ACC112 (cell line): ENCODE data around the gene ESRP2.

Experiments used
- H2AFZ ChIP-seq: fragments of 200-600 bp; sonication (generic); one replicate; pipeline ENCODE4 v1.6.0; 2017; ENCODE audit warnings: antibody characterized with exemption, low read length; ENCODE audit not compliant: unreplicated experiment
- H3K27ac ChIP-seq: fragments of 200-600 bp; sonication (generic); 2 replicates; pipeline ENCODE4 v1.5.1; 2014; ENCODE audit warnings: low read depth, mild to moderate bottlenecking, antibody characterized with exemption, low read length, moderate library complexity
- H3K27me3 ChIP-seq: fragments of 200-600 bp; sonication (generic); 2 replicates; pipeline ENCODE4 v1.6.1; 2014; ENCODE audit warnings: mild to moderate bottlenecking, antibody characterized with exemption, low read length, moderate library complexity, mixed read lengths; ENCODE audit not compliant: insufficient read depth
- H3K36me3 ChIP-seq: fragments of 200-600 bp; sonication (generic); 2 replicates; pipeline ENCODE4 v1.6.1; 2016; ENCODE audit warnings: mild to moderate bottlenecking, antibody characterized with exemption, low read length, moderate library complexity, mixed read lengths; ENCODE audit not compliant: insufficient read depth
- H3K4me1 ChIP-seq: fragments of 200-600 bp; sonication (generic); one replicate; pipeline ENCODE4 v1.6.1; 2016; ENCODE audit warnings: low read length, mixed read lengths; ENCODE audit not compliant: insufficient read depth, unreplicated experiment, control insufficient read depth
- H3K4me3 ChIP-seq: fragments of 200-600 bp; sonication (generic); 2 replicates; pipeline ENCODE4 v1.5.1; 2014; ENCODE audit warnings: mild to moderate bottlenecking, low read depth, low read length
- H3K79me2 ChIP-seq: fragments of 200-600 bp; sonication (generic); one replicate; pipeline ENCODE4 v1.6.0; 2016; ENCODE audit warnings: low read length; ENCODE audit not compliant: control insufficient read depth, unreplicated experiment, insufficient read depth

Gene ESRP2

DNA sequence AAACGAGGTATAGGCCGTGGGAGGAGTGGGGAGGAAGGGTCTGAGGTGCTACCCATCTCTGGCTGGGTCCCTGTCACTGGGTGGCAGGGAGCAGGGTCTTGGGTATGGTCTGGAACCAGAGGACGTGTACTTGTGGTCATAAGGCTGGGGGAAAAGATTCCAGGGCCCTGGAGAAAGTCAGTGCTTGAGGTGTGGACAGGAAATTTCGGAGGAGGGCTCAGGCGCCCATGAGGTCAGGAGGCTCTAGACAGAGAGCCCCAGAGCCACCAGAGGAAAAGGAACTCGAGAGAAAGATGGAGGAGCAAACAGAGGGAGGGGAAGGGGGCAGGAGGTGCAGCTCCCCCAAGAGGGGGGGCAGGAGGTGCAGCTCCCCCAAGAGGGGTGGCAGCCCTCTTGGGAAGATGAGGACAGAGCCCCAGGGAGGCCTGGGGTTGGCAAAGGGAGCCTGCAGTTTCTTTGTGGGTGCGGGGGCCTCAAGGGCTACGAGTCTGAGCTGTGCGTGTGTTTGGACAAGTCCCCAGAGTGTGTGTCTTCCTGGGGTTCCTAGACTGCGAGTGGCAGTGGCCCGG, 27.7 kb upstream of the ESRP2 start:
- Histone ChIP-seq H3K27me3 (no peaks in the 10 kb centered on the region), H2AFZ (peak overlapping the region; percentile 42), H3K27ac (peak overlapping the region; percentile 75), H3K79me2 (peaks cover 27% of the 10 kb centered on the region), H3K36me3 (peaks cover 8% of the 10 kb centered on the region; the same call in 1 of the 2 replicates), H3K4me3 (peak overlapping the region; percentile 93), H3K4me1 (peaks cover 21% of the 10 kb centered on the region)

DNA sequence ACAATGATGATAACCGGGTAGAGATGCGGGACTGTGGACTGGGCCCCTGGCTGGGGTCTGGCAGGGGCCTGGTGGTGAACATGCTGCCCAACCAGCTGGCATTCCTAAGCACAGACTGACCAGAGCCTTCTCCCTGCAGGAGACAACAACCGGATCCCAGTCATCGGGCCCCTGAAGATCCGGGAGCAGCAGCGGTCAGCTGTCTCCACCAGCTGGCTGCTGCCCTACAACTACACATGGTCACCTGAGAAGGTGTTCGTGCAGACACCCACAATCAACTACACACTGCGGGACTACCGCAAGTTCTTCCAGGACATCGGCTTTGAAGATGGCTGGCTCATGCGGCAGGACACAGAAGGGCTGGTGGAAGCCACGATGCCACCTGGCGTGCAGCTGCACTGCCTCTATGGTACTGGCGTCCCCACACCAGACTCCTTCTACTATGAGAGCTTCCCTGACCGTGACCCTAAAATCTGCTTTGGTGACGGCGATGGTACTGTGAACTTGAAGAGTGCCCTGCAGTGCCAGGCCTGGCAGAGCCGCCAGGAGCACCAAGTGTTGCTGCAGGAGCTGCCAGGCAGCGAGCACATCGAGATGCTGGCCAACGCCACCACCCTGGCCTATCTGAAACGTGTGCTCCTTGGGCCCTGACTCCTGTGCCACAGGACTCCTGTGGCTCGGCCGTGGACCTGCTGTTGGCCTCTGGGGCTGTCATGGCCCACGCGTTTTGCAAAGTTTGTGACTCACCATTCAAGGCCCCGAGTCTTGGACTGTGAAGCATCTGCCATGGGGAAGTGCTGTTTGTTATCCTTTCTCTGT, 23.3 kb upstream of the ESRP2 start:
- Histone ChIP-seq H3K4me3 (no peak overlapping the region), H3K27me3 (no peaks in the 10 kb centered on the region), H3K79me2 (no peaks in the 10 kb centered on the region), H2AFZ (no peak overlapping the region), H3K27ac (no peak overlapping the region), H3K36me3 (peaks cover 8% of the 10 kb centered on the region; the same call in 1 of the 2 replicates), H3K4me1 (peaks cover 17% of the 10 kb centered on the region)

DNA sequence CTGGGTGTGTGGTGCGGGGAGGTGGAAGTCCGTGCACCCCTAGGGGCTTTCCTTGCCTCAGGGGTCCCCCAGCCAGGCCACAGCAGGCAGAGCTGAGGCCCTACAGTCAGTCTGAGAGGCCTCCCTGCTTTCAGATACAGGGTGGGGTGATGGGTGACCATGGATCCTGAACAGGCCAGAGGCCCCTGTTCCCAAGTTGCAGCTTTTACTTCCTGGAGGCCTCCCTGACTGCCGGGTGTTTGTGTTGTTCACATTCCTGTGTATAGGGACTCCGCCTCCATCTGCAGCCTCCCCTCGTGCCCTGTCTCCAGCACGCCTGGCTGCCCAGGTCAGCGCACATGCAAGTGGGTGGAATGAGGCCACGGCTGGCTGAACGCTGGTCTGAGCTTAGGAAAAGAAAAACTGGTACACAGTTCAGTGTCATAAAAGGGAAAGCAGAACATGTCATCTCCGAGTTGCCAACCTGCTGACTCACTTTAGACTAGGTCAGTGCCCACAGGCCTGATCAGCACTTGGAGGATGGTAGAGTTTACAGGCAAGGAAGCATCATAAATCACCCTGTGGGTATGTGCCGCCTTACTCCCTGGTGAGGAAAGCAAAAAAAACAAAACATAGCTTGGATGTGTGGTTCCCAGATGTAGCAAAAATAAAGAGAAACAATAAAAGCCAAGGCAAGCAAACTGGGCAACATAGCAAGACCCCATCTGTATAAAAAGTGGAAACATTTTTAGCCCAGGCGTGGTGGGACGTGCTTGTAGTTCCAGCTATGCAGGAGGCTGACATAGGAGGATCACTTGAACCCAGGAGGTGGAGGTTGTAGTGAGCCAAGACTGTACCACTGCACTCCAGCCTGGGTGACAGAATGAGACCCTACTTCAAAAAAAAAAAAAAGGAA, 22.2 kb upstream of the ESRP2 start:
- Histone ChIP-seq H2AFZ (no peak overlapping the region), H3K36me3 (peaks cover 8% of the 10 kb centered on the region; the same call in 1 of the 2 replicates), H3K4me1 (peaks cover 17% of the 10 kb centered on the region), H3K27ac (peak overlapping the region; percentile 77), H3K27me3 (no peaks in the 10 kb centered on the region), H3K79me2 (no peaks in the 10 kb centered on the region), H3K4me3 (no peak overlapping the region)

DNA sequence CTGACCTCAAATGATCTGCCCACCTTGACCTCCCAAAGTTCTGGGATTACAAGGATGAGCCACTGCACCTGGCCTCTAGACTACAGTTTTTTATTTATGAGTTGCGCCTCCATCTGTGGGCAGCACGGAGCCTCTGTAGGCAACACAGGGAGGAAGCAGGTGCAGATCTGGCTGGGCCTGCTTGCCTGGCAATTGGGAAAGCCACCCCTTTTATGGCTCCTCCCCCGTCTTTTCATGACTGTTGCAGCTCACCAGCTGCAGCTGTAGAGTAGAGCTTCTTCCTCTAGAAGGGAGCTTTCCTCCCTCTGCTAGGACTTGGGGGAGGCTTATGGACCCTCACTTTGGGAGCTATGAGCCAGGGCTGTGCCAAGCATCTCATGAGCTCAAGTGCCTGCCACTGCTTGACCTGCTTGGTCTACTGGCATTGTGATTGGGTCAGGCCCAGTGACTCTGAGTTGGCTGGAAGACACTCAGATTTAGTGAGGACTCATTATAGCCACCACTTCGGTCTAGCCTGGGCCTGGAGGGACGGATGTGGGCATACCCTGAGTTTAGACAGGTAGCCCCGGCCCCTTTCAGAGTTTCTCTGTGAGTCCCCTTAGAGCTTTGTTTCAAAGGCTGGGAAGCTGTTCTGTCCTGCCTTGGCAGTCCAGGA, 21.5 kb upstream of the ESRP2 start:
- Histone ChIP-seq H3K4me1 (peaks cover 17% of the 10 kb centered on the region), H3K36me3 (peaks cover 8% of the 10 kb centered on the region; the same call in 1 of the 2 replicates), H3K27ac (peak overlapping the region; percentile 77), H3K27me3 (no peaks in the 10 kb centered on the region), H3K4me3 (no peak overlapping the region), H3K79me2 (no peaks in the 10 kb centered on the region), H2AFZ (no peak overlapping the region)

DNA sequence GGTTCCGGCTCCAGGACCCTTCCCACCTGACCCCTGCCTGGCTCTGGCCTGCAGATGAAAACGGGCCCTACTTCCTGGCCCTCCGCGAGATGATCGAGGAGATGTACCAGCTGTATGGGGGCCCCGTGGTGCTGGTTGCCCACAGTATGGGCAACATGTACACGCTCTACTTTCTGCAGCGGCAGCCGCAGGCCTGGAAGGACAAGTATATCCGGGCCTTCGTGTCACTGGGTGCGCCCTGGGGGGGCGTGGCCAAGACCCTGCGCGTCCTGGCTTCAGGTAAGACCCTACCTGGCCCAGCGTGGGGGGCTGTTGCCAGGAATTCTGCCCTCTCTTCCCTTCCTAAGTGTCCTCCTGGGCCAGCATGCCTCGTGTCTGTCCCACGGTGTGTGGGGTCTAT, 19.8 kb upstream of the ESRP2 start:
- no peaks in the 10 kb centered on the region for H3K27me3 ChIP-seq
- peaks cover 8% of the 10 kb centered on the region; the same call in 1 of the 2 replicates for H3K36me3 ChIP-seq
- no peak overlapping the region for H3K4me3 ChIP-seq
- no peak overlapping the region for H3K27ac ChIP-seq
- H2AFZ ChIP-seq, result no peak overlapping the region
- H3K4me1 ChIP-seq, result peaks cover 17% of the 10 kb centered on the region
- H3K79me2 ChIP-seq, result no peaks in the 10 kb centered on the region

DNA sequence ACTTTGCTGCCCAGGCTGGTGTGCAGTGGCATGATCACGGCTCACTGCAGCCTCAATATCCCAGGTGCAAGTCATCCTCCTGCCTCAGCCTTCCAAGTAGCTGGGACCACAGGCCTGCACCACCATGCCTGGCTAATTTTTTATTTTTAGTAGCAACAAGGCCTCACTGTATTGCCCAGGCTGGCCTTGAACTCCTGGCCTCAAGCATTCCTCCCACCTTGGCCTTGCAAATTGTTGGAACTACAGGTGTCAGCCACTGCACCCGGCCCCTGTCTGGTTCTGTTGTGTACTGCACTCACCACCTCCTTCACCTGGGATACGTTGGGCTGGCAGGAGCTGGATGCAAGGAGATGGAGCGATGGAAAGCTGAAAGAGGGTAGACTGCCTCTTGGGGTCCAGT, 17.8 kb upstream of the ESRP2 start:
- no peak overlapping the region for H3K27ac ChIP-seq
- no peaks in the 10 kb centered on the region for H3K36me3 ChIP-seq
- H3K4me1 ChIP-seq, result peaks cover 17% of the 10 kb centered on the region

DNA sequence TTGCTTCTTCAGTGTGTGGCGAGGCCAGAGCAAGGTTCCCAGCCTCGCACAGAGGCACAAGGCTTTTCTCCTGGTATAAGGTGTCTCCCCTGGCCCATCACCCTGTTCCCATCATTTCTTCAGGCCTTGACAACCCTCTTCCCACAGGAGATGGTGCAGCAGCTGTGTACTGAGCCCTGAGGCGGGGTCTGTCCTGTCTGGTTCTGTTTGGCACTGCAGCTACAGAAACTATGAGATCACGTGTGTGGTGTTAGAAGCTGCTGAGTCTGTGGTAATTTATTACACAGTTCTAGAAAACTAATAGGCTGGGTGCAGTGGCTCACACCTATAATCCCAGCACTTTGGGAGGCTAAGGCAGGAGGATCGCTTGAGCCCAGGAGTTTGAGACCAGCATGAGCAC, 16.5 kb upstream of the ESRP2 start:
- Histone ChIP-seq H3K4me1 (peaks cover 4% of the 10 kb centered on the region), H3K79me2 (peaks cover under 1% of the 10 kb centered on the region), H2AFZ (no peak overlapping the region), H3K27ac (no peak overlapping the region), H3K27me3 (no peaks in the 10 kb centered on the region), H3K4me3 (no peak overlapping the region), H3K36me3 (no peaks in the 10 kb centered on the region)

More for the DNA sequence above, 17.8 kb upstream of the ESRP2 start:
- no peaks in the 10 kb centered on the region for H3K79me2 ChIP-seq
- no peak overlapping the region for H2AFZ ChIP-seq
- H3K27me3 ChIP-seq, result no peaks in the 10 kb centered on the region
- H3K4me3 ChIP-seq, result no peak overlapping the region

DNA sequence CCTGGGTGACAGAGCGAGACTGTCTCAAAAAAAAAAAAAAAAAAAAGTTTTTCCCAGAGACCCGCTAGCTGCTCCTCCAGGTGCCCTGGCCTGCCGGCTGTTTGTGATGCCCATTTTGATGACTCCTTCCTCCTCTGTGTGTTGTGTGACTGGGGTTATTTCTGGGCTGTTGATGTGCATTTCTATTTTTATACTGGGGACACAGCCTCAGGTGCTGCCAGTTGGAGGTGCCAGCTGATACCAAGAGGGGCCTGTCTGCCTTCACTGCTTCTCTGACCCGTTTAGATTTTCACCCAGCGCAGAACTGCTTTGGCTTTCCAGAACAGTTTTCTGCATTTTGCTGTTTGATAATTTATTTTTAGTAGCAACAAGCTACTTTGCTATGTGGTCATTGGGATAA, 15.9 kb upstream of the ESRP2 start:
- no peak overlapping the region for H3K4me3 ChIP-seq
- H2AFZ ChIP-seq, result no peak overlapping the region
- no peaks in the 10 kb centered on the region for H3K36me3 ChIP-seq

DNA sequence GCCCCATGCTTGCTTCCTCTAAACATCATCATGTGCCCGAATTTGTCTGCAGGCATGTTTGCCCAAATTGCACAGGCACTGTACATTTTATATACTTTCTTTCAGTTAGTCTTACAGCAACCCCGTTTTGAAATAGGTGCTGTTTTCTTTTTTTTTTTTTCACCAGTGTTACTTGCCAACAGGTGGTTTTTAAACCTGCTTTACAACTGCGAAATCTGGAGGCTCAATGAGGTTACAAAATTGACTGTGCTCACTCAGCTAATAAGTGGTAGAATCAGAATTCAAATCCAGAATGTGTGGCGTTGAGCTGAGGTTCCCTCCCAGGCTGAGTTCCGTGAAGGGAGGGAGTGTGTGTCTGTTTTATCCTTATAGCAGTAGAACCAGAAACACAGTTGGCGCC, 15.0 kb upstream of the ESRP2 start:
- H3K27me3 ChIP-seq, result no peaks in the 10 kb centered on the region
- no peaks in the 10 kb centered on the region for H3K36me3 ChIP-seq
- H3K4me1 ChIP-seq, result peaks cover 10% of the 10 kb centered on the region
- H3K4me3 ChIP-seq, result no peak overlapping the region
- no peak overlapping the region for H2AFZ ChIP-seq
- peaks cover 13% of the 10 kb centered on the region for H3K79me2 ChIP-seq
- no peak overlapping the region for H3K27ac ChIP-seq

More for the DNA sequence above, 15.9 kb upstream of the ESRP2 start:
- Histone ChIP-seq H3K27me3 (no peaks in the 10 kb centered on the region), H3K27ac (no peak overlapping the region), H3K79me2 (peaks cover 4% of the 10 kb centered on the region), H3K4me1 (peaks cover 3% of the 10 kb centered on the region)

DNA sequence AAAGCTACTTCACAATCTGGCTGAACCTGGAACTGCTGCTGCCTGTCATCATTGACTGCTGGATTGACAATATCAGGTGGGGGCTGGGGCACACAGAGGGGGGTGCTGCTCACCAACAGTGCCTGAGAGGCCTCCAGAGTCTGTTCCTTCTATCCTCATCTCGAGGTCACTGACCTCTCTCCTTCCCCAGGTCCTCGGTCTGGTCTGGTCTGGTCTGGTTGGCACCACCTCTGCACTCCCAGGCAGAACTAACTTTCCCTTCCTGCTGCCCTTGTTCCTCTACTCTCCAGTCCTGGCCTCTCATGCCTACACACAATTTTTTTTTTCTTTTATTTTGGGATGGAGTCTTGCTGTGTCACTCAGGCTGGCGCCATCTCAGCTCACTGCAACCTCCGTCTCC, 13.4 kb upstream of the ESRP2 start:
- no peak overlapping the region for H3K27ac ChIP-seq
- no peaks in the 10 kb centered on the region for H3K36me3 ChIP-seq
- H3K4me1 ChIP-seq, result peaks cover 15% of the 10 kb centered on the region
- no peak overlapping the region for H2AFZ ChIP-seq
- no peaks in the 10 kb centered on the region for H3K27me3 ChIP-seq
- peaks cover 20% of the 10 kb centered on the region for H3K79me2 ChIP-seq
- H3K4me3 ChIP-seq, result no peak overlapping the region
